Measurements from ENCODE around the gene SRPRB.

DNA sequence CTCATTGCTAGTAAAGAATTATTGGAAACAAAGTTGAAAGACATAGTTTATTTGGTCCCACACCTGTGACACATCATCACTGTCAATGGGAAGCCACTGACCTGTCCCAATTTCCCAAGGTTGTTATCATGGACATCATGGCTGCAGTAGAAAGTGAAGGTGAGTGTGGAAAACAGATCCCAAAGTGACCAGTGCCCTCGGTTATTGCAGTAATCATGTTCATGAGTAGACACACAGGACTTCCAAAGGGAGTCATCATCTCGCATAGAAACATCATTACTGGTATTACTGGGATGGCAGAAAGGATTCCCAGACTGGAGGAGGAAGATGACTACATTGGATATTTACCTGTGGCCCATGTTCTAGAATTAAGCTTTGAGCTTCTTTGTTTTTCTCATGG, 44.7 kb upstream of the SRPRB start:
- TF ChIP-seq CTCF (IDR thresholded peaks at IDR 0.05) (no peak), POLR2A (IDR thresholded peaks at IDR 0.05) (no peak), POLR2AphosphoS5 (IDR thresholded peaks at IDR 0.05; ENCODE audit: insufficient read depth in 1 of 2, low read depth in 1 of 2) (no peak)
